CD4-positive, alpha-beta T cell treated with Interleukin-2 at 100 ng/mL for 4 hours (primary cell): ENCODE measurements around the gene COL20A1.

ENCODE experiments used
- DNase-seq: peaks from one replicate; pipeline ENCODE4 v3.0.0-alpha.2; 2020; ENCODE audit warnings: low spot score

The COL20A1 gene

DNA sequence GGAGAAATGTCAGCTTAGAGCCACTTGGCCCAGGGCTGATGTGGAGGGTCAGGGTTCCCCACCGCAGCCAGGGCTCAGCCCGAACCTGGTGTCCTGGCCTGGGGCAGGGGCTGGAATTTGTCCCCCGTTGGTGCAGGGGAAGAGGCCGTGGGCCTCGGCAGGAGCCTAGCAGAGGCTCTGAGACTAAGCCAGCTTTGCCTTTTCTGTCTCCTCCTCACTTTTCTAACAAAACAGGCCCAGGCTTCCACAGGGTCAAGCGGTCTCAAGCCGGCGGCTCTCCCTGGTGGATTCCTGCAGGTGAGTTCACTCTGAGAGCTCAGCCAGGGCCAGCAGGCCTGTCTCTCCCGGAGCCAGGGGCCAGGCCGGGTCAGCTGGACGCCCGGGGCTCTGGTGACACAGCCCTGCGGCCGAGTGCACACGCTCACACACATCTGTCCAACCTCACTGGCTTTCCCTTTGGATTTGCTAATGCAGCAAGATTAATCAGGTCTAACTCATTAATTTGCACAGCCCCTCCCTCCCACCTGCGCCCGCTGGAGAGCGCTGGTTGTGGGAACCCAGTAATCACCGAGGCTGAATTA, 71.1 kb downstream of the COL20A1 start:
- DNase-seq: no peak

DNA sequence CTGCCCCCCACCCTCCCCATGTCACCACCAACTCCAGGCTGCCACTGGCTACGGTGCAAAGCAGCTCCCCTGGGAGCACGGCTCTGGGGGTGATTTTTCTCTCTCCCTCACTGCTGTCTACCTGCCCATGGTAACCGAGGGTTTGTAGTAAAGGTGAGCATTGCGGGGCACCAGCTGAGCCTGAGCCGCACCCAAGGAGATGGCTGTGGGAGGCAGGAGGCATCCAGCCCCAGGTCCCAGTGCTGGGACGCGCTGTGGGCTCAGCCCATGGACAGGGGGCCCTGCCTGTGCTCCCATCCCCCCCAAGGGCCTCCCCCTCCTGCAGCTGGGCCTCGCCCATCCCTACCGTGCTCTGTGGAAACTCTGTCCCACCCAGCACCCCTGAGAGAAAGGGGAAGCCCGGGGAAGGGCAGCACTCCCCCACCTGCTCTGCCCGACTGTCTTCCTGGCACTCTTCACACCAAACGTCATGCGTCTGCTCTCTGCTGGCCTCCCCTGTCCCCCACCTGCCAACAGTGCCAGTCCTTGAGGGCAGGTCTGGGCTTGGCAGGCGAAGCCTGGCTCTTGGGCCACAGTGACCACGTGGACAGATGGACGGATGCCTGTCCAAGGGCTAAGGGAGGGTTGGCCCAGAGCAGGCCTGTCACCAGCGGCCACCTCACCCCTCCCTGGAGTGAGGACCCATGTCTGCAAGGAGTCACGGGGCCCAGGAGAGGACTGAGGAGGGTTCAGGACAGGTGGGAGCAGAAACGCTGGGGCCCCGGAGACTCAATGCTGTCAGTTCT, 72.0 kb downstream of the COL20A1 start:
- DNase-seq: no peak

DNA sequence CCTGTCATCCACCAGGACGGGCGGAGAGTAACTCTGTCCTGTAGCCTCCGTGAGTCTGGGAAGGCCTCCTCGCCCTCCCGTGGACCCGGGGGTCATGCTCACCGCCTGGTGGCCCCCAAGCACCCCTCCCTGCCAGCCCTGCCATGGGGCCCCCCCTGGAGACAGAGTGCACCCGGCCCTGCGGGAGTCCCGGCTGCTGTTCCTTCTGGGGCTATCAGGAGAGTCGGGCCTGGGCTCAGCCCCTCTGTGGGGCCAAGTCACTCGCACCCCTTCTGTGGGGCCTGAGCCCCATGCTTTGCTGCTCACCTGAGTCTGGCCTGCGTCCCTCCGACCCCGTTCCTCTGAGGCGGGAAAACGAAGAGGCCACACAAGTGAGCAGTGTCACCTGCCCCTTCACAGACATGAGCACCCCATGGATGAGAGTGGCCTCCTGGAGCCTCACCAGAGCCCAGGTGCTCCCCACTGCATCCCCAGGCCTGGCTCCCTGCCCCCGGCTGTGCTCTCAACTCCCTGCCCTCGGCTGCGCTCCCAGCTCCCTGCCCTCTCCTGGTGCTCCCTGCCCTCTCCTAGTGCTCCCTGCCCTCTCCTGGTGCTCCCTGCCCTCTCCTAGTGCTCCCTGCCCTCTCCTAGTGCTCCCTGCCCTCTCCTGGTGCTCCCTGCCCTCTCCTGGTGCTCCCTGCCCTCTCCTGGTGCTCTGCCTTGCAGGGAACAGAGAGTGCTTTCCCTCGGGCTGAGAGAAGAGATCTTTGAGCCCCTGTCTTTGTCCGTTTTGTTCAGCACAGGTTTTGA, 72.8 kb downstream of the COL20A1 start:
- DNase-seq: no peak

DNA sequence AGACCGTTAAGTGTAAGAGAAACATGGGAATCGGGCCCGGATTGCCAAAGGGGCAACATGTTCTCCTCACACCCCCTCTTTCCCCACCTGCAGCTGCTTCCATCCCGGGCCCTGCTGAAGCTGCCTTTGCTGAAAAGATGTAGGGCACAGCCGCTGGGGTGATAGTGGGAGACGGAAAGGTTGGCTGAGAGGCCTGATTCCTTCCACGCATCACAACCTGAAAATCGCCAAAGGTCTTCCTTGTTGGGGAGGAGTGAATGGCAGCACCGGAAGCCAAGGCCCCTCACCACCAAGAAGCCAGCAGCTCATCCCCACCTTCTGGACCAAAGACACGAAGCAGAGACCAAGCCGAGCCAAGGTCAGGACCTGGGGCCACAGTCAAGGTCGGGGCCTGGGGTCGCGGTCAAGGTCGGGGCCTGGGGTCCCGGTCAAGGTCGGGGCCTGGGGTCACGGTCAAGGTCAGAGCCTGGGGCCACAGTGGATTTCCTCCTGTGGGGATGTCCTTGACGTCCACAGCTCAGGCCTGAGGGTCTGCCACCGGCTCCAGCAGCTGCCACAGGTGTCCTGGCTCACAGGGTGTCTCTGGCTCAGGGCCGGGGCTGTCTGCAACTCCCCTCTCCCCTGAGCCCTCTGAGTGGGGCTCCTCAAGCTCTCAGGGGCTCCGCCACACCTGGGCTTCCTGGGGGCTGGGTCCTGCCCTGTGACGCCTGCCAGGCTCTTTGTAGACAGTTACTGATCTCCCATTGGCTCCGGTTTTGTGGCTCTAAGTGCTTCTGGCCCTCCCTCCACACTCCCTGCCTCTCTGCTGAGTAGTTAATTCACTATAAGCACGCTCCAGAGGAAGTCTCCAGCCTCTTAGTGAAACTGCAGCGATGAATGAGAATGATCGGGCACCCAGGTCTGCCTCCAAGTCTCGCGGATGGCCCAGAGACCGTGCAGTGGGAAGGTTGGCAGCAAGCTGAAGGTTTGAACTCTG, 73.7 kb downstream of the COL20A1 start:
- no peak for DNase-seq

DNA sequence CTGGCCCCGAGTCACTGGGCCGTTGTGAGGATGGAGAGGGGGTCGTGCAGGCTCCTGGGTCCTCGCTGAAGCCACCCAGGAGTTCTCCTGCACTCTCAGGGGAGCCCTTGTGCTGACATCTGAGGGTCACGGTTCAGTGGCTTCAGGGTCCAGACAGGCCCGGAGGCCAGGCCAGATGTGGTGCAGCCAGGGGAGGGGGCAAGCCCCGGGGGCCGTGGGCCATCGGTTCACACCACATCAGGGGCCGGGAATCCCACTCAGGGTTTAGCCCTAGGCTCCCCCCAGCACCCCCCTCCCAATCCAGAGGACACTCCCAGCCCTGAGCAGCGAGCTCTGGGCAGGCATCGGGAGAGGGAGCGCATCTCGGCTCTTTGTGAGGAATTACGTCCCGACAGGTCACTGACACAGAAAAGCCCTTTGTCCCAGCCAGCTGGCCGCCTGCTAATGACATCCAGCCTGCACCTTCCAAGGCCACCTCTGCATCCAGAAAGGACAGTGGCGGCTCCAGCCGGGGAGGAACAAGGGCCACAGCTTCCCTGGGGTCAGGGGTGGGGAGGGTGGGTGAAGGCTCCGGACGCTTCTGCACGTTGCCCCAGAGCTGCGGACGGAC, 74.6 kb downstream of the COL20A1 start:
- DNase-seq: no peak

DNA sequence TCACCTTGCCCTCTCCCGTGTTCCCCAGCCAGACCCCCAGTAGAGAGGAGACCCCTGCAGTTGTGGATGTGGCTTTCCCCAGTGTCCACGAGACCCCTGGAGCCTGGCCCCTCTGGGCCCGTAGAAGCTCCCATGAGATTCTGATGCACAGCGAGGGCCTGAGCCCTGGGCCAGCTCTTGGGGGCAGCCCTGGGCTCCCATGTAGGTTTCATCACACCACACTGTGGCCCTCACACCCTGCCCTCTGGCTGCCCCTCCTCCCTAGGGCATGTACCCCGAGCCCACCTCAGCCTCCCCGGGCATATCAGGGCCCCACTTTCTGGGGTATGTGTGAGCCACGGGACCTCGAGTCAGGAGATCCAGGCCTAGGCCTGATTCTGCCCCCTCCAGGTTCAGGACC, 75.2 kb downstream of the COL20A1 start:
- DNase-seq: no peak

DNA sequence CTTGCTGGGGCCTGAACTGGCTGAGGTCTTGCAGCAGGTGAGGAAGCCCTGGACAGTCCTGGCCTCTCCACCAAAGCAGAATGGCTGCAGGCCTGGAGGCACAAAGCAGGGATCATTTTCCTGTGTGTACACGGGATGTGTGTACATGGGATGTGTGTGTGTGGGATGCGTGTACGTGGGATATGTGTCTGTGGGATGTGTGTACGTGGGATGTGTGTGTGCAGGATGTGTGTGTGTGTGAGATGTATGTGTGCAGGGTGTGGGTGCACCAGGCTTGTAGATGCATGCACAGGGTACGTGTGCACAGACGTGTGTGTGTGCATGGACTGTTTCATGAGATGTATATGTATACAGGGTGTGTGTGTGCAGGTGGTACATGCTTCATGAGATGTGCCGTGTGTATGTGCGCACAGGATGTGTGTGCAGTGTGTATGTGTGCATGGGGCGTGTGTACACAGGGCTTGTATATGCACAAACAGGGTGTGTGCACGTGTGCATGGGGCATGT, 76.1 kb downstream of the COL20A1 start:
- no peak for DNase-seq

DNA sequence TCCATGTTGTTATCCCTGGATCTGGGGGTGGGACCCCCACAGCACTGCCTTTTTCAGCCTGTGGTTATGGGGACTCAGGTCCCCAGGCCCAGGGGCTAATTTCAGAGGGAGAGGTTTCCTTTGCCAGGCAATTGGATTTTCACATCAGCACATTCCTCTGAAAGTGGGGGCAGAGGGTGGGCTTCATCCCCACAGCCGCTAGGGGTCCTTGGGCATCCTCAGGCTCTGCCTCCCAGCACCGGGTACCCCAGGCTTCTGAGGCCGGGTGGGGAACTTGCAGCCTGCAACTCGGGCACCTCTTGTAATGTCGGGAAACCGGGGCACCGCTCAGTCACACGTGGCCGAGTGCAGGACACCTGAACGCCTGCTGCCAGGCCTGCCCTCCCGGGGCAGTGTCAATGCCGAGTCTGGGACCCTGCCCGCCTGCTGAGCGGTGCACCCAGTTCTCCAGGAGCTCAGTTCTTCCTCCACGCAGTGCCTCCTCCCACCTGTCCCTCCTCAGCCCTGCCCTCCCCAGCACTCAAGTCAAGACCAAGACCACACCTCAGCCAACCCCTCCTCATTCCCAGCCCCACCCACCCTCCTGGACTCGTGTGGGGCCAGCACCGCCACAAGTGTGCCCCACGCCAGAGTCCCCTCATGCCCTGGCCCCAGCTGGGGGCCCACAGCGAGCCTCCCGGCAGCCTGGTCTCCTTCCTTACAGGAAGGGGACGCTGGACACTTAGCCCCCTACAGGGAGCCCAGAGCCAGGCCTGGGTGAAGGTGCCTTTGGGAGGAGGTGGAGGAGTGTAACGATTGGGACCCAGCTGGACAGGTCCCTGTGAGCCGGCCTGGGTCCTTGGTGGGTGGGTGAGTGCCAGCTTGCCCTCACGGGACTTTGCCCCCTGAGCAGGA, 77.0 kb downstream of the COL20A1 start:
- no peak for DNase-seq

DNA sequence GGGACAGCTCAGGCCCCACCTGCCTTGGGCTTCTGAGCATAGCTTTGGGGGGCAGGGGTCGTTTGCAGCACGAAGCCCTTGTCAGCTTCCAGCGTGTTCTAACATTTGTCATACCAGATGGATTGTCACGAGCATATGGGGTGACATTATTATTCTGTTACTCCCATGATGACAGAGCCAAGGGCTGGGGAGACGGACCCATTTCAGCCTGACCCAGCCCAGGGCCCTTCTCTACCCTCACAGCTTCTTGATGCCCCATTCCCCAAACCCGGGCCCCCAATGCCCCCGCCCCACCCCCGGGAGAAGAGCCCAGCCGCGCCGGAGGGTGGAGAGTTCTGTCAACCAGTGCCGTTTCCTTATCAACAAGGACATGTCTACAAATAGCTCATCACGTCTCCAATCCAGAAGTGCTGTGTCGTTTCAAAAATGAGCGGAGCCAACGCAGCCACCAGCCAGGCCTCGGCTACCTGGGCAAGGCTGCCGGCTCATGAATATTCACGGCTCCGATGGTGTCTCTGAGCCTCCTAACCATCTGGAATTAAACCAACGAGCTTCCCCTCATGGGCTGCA, 77.7 kb downstream of the COL20A1 start:
- no peak for DNase-seq

DNA sequence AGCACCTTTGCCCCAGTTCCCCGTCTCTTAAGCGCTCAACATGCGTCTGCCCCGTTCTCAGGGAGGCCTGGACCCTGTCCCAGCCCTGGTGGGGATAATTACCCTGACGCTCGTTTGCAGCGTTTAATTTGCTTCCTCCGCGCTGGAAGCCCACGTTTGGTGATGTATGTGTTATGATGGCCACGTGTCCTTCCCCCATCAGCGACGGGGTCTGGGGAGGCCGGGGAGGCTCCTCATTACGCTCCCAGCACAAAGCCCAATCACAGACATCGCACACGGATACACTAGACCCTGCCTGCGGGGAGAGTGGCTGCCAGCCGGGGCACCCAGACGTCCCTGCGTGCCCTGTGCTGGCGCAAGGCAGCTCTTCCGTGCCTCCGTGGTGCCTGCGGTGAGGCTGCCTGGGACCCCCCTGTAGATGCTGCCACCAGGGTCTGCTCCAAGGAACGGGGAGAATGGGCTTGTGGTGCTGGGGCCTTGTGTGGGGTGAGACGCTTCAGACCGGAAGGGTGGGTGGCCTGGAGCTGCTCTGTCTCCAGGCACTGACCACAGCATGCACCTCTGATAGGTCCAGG, 78.4 kb downstream of the COL20A1 start:
- DNase-seq: no peak

DNA sequence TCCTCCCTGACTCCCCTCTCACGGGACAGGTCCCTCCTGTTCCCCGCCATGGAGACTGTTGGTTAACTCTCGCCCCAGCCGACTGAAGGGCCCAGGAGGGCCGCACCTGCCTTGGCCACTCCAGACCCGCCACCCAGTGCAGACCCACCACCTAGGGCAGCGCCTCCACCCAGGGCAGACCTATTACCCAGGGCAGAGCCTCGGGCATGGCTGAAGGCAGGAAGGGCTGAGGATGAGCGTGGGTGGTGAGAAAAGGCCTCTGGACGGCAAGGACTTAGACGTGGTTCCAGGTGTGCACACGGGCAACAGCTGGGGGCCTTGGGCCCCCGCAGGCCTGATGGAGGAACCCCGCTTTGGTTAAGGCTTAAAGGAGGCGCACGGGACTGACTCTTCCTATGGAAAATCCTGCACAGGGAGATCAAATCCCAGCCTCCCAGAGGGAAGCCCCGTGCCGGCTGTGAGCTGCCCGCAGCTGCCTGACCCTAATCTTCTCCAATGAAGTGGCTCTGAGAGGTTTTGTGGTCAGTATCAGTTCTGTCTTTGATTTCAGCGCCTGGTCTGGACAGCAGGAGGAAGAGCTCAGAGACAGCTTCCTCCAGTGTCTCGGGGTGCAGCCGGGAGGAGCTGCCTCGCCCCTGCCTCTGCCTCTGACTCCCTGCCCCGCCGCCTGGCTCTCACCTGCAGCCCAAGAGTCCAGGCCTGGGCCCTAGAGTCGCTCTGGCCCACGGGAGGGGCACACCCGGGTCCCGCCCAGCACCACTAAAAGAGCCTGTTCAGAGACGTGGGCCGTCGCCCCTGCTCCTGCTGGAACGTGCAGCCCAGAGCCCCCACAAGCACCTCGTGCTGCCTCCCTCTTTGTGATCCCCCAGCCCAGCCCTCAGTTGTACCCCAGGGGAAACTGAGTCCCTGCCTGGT, 80.2 kb downstream of the COL20A1 start:
- no peak for DNase-seq

DNA sequence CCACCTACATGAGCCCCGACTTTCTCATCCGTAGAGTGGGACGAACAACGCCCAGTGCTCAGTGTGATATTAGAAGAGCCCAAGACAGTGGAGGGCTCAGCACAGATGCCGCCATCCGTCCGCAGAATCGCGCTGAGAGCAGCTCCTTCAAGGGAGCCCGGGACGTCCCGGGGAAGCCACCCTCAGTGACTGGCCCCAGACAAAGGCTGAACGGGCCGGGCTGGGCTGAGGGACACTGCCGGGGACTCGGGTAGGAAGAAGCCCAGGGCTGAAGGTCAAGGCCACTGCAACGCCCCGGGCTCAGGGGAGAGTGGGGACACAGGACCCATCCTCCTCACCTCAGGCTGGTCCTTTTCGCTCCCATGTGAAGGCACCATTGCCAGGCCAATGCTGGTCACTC, 81.0 kb downstream of the COL20A1 start:
- no peak for DNase-seq

DNA sequence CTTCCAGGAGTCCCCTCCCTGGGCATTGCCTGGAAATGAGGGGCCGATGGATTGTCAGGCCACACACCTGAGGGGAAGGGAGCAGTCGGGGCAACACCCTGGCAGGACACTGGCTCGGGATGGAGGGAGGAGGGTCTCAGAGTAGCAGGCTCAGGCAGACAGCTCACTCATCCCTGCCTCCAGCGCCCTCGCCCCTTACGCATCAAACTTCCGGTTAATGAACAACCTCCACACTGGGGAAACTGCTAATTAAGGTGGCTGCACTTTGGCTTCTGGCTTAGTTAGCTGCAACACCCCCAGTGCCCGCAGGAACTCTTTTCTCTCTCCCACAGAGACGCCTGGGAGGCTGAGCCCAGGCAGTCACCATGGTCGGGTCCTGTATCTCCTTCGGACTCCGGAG, 81.5 kb downstream of the COL20A1 start:
- no peak for DNase-seq

DNA sequence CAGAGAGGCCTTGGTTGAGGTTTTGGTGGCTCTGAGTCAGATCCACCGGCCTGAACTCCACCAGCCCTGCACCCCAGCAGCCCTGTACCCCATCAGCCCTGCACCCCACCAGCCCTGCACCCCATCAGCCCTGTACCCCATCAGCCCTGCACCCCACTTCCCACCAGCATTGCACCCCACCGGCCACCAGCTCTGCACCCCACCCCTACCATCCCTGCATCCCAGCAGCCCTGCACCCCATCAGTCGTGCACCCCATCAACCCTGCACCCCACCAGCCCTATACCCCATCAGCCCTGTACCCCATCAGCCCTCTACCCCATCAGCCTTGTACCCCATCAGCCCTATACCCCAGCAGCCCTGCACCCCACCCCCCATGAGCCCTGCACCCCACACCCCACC, 82.5 kb downstream of the COL20A1 start:
- DNase-seq: no peak

DNA sequence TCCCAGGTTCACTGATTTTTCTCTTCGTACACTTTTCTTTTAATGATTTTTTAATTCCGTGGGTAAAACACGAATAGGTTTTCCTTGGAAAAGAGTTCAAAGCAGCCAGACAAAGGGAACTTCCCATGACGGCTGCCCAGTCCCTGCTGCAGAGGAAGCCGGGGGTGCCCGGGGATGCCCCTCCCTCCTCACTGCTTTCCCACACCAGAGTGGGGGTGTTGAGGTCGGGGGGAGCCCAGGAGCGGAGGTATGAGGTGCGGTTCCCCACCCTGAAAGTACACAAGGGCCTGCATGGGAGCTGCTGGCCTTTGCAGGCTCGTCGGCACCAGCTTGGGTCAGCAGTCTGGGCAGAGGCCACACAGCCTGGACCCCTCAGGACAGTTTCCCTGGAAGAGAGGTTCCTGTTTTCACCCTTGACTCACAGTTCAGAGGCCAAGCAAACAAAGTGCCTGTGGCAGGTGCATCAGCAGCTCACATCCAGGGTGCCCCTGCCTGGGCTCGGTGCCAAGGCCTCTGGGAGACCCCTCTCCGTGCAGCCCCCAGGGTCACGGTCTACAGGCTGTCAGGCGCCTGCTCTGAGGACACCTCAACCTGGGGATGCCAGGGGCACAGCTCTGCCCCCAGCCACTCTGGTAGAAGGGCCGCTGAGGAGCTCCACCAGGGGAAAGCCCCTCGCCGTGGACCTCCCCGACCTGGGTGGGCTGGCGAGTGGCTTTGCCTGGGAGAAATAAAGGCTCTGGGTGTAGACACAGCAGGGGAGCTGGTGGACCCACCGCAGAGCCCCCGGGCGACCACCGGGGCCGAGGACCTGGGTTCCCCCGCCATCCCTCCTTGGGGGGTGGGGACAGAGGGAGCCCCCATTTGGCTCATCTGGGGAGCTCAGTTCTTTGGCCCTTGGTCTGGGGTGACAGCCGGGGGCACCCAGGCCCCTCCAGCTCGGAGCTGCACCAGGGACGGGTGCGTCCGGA, 83.6 kb downstream of the COL20A1 start:
- DNase-seq: no peak

DNA sequence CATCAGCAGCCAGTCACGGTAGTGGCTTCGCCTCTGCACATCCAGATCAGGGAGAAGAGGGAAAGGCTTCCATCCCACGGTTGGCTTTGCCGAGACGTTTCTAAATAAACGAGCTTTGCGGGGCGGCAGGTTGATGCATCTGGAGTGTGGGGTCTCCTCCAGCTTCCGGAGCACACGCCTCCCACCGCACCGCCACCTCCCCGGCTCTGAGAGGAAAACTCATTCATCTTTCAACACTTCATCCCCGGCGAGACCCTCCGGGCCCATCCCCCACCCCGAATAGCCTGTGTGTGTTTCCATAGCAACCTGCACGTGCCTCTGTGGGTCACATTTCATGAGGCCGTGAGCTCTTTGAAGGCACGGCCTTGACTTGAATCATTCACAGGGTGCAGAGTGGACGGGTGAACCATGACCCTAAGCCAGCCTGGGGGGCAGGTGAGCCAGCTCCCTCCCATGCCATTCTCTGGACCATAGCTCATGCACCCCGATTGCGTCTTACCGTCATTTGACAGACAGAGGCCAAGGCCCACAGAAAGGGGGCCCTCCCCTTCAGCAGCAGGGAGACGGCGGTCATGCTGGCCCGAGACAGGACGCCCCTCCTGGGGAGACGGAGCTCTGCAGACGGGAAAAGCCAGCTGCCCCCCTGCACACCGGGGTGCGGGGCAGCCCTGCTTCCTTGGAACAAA, 84.4 kb downstream of the COL20A1 start:
- no peak for DNase-seq

DNA sequence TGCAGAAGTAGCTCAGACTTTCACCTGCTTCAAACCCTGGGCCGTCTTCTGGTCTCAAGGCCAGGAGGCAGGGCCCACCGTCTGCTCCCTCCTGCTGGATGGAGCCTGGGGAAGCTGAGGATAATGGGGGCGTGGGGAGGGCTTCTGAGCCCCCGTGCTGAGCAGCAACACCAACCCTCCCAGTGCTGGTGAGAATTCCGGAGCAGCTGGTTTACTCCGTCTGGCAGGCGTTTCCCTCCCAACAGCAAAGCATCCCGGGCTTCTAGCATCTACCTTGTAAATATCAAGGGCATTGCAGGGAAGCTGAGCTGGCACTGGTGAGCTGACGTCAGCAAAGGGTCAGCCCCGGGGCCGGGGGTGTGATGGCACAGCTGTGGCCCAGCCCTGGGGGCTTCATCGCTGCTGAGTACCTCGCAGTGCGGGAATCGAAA, 85.0 kb downstream of the COL20A1 start:
- no peak for DNase-seq
